H1 (cell line): ENCODE results near the gene LCOR. TPM values are rescaled to one million over a fixed set of nuclear protein-coding genes. Genes with fewer than 3 reads are reported as not detected.

Source experiments
- CTCF ChIA-PET: fragments of 300-600 bp; sonication (Branson Sonifier 250); formaldehyde crosslinking; loops from one replicate; lab custom pipeline; 2021; ENCODE audit not compliant: partially characterized antibody; lab: Charles Lee
- POLR2A ChIA-PET: fragments of 300-600 bp; sonication (Branson Sonifier 250); formaldehyde crosslinking; loops from one replicate; lab custom pipeline; 2021; ENCODE audit warnings: inconsistent platforms; ENCODE audit not compliant: partially characterized antibody; lab: Charles Lee
- DNase-seq, 2 experiments: peaks; one replicate each; pipeline versions ENCODE4 v3.0.0 to v3.0.0-alpha.2; 2010 to 2022; ENCODE audit warnings: low spot score in 2 of 2, low read depth in 1 of 2, mixed read lengths in 1 of 2
- FAIRE-seq: peaks from 2 replicates; lab custom pipeline; 2011; peaks lifted over from hg19 to GRCh38; lab: Jason Lieb, UNC
- H2AFZ ChIP-seq: 2 replicates; pipeline ENCODE4 v1.8.1; 2012; ENCODE audit warnings: low read length, inconsistent platforms
- H2AK5ac ChIP-seq: 2 replicates; pipeline ENCODE4 v1.6.1; 2013; ENCODE audit warnings: low read depth, low read length
- H2BK120ac ChIP-seq: replicated peaks from 2 replicates; pipeline ENCODE3; 2013; ENCODE audit warnings: low read depth, low read length, inconsistent platforms
- H2BK12ac ChIP-seq: 2 replicates; pipeline ENCODE4 v1.6.1; 2013; ENCODE audit warnings: low read depth, low read length
- H2BK15ac ChIP-seq: 2 replicates; pipeline ENCODE4 v1.6.1; 2013; ENCODE audit warnings: low read length
- H2BK20ac ChIP-seq: 2 replicates; pipeline ENCODE4 v1.6.1; 2013; ENCODE audit warnings: low read length
- H2BK5ac ChIP-seq: 2 replicates; pipeline ENCODE4 v1.6.1; 2013; ENCODE audit warnings: low read depth, low read length
- H3K14ac ChIP-seq: 2 replicates; pipeline ENCODE4 v1.6.1; 2013; ENCODE audit warnings: inconsistent platforms; ENCODE audit not compliant: insufficient read length
- H3K18ac ChIP-seq: 2 replicates; pipeline ENCODE4 v1.6.1; 2013; ENCODE audit warnings: low read length; ENCODE audit errors: extremely low read depth
- H3K23ac ChIP-seq: 2 replicates; pipeline ENCODE4 v1.6.1; 2013; ENCODE audit warnings: inconsistent platforms; ENCODE audit not compliant: insufficient read length
- H3K23me2 ChIP-seq: 2 replicates; pipeline ENCODE4 v1.6.1; 2013; ENCODE audit warnings: low read depth, low read length
- H3K27ac ChIP-seq: 2 replicates; pipeline ENCODE4 v1.6.1; 2011; ENCODE audit warnings: low read depth, low read length, inconsistent platforms
- H3K27me3 ChIP-seq, 4 experiments: replicated peaks in 1 of 4; 1 replicate in 1 of 4; 2 replicates in 3 of 4; pipeline versions ENCODE4 v1.6.1 to v1.8.1; 2011 to 2013; ENCODE audit warnings: low read length in 3 of 4, mild to moderate bottlenecking in 3 of 4, inconsistent platforms in 2 of 4, mixed read lengths in 2 of 4, moderate library complexity in 1 of 4; ENCODE audit not compliant: control insufficient read depth in 3 of 4, insufficient read depth in 3 of 4; ENCODE audit errors: extremely low read depth in 1 of 4
- H3K36me3 ChIP-seq, 4 experiments: 2 replicates each; pipeline versions ENCODE4 v1.6.1 to v1.8.1; 2011 to 2013; ENCODE audit warnings: mild to moderate bottlenecking in 4 of 4, low read length in 3 of 4, moderate library complexity in 2 of 4, control low read depth in 1 of 4, inconsistent platforms in 1 of 4; ENCODE audit not compliant: insufficient read depth in 4 of 4, control insufficient read depth in 2 of 4
- H3K4ac ChIP-seq: replicated peaks from 2 replicates; pipeline ENCODE3; 2013; ENCODE audit warnings: low read length, low read depth, mixed read lengths, inconsistent platforms; ENCODE audit not compliant: insufficient read length
- H3K4me1 ChIP-seq, 4 experiments: replicated peaks in 1 of 4; 1 replicate in 1 of 4; 2 replicates in 3 of 4; pipeline versions ENCODE4 v1.6.1 to v1.8.1; 2011 to 2013; ENCODE audit warnings: low read length in 3 of 4, inconsistent platforms in 2 of 4, mixed read lengths in 1 of 4; ENCODE audit not compliant: insufficient read depth in 4 of 4, control insufficient read depth in 3 of 4
- H3K4me2 ChIP-seq, 2 experiments: 2 replicates each; pipeline versions ENCODE4 v1.6.1 to v1.8.1; 2011 to 2013; ENCODE audit warnings: low read depth in 2 of 2, low read length in 2 of 2, control low read depth in 1 of 2, inconsistent platforms in 1 of 2, mild to moderate bottlenecking in 1 of 2; ENCODE audit not compliant: insufficient read depth in 1 of 2
- H3K4me3 ChIP-seq, 4 experiments: fragments of 200-600, 300-600 bp in 1 of 4; sonication (generic), shearing (Covaris generic), sonication (Bioruptor Twin) in 1 of 4; 2 replicates each; pipeline versions ENCODE4 v1.5.1 to v1.8.1; 2011 to 2016; ENCODE audit warnings: low read length in 4 of 4, low read depth in 3 of 4, control low read depth in 2 of 4, inconsistent platforms in 2 of 4, mild to moderate bottlenecking in 2 of 4, mixed read lengths in 1 of 4, moderate library complexity in 1 of 4; ENCODE audit not compliant: insufficient read depth in 2 of 4; ENCODE audit errors: extremely low read depth in 1 of 4
- H3K56ac ChIP-seq: replicated peaks from 2 replicates; pipeline ENCODE3; 2013; ENCODE audit warnings: low read depth, mild to moderate bottlenecking, mixed read lengths, low read length, inconsistent platforms; ENCODE audit not compliant: insufficient read length
- H3K79me1 ChIP-seq: 2 replicates; pipeline ENCODE4 v1.6.1; 2013; ENCODE audit warnings: low read depth, low read length, control low read depth
- H3K79me2 ChIP-seq, 2 experiments: 2 replicates each; pipeline versions ENCODE4 v1.6.1 to v1.8.1; 2012 to 2013; ENCODE audit warnings: low read length in 2 of 2, mild to moderate bottlenecking in 2 of 2, inconsistent platforms in 1 of 2; ENCODE audit not compliant: insufficient read depth in 2 of 2, control insufficient read depth in 1 of 2
- H3K9ac ChIP-seq, 4 experiments: replicated peaks in 1 of 4; 1 replicate in 1 of 4; 2 replicates in 3 of 4; pipeline versions ENCODE4 v1.6.1 to v1.8.1; 2011 to 2013; ENCODE audit warnings: low read depth in 3 of 4, low read length in 3 of 4, control low read depth in 2 of 4, mild to moderate bottlenecking in 2 of 4, moderate library complexity in 2 of 4, inconsistent platforms in 1 of 4; ENCODE audit errors: extremely low read depth in 1 of 4
- H3K9me3 ChIP-seq, 2 experiments: 2 replicates each; pipeline versions ENCODE4 v1.6.1 to v1.8.1; 2012 to 2013; ENCODE audit warnings: mild to moderate bottlenecking in 2 of 2, moderate library complexity in 2 of 2, control low read depth in 1 of 2, inconsistent platforms in 1 of 2, low read depth in 1 of 2, low read length in 1 of 2, mixed read lengths in 1 of 2; ENCODE audit not compliant: insufficient read depth in 2 of 2
- H4K20me1 ChIP-seq, 2 experiments: replicated peaks in 1 of 2; 2 replicates each; pipeline versions ENCODE3 to v1.8.1; 2011 to 2013; ENCODE audit warnings: inconsistent platforms in 2 of 2, low read length in 2 of 2, mild to moderate bottlenecking in 1 of 2; ENCODE audit not compliant: insufficient read depth in 2 of 2, control insufficient read depth in 1 of 2
- H4K5ac ChIP-seq: 2 replicates; pipeline ENCODE4 v1.6.1; 2013; ENCODE audit warnings: low read length, low read depth, mixed read lengths, inconsistent platforms; ENCODE audit not compliant: insufficient read length
- H4K8ac ChIP-seq: 2 replicates; pipeline ENCODE4 v1.8.0; 2013; ENCODE audit warnings: mild to moderate bottlenecking, moderate library complexity, low read length, inconsistent platforms; ENCODE audit not compliant: insufficient read depth; ENCODE audit errors: extremely low read depth
- H4K91ac ChIP-seq: replicated peaks from 2 replicates; pipeline ENCODE3; 2013; ENCODE audit warnings: low read length, mixed read lengths, inconsistent platforms; ENCODE audit not compliant: insufficient read length
- BCL11A ChIP-seq, 2 experiments: IDR thresholded peaks; one replicate each; pipeline ENCODE4 v1.6.1; 2011; ENCODE audit warnings: low read depth in 2 of 2, low read length in 2 of 2, mild to moderate bottlenecking in 2 of 2
- CTCF ChIP-seq, 3 experiments: IDR thresholded peaks; 1 replicate in 2 of 3; 2 replicates in 1 of 3; pipeline versions ENCODE4 v1.5.1 to v1.6.1; 2011; ENCODE audit warnings: low read length in 3 of 3, mild to moderate bottlenecking in 3 of 3, inconsistent platforms in 2 of 3, low read depth in 1 of 3, moderate library complexity in 1 of 3; ENCODE audit not compliant: insufficient read depth in 1 of 3; ENCODE audit errors: control extremely low read depth in 1 of 3
- HDAC2 ChIP-seq, 2 experiments: fragments of 300-600 bp in 1 of 2; sonication (generic) in 1 of 2; IDR thresholded peaks; 2 replicates each; pipeline ENCODE4 v1.6.1; 2011 to 2012; ENCODE audit warnings: low read depth in 2 of 2, low read length in 2 of 2, mild to moderate bottlenecking in 2 of 2, moderate library complexity in 2 of 2, borderline replicate concordance in 1 of 2, inconsistent platforms in 1 of 2
- JUND ChIP-seq: IDR thresholded peaks from 2 replicates; pipeline ENCODE4 v1.6.1; 2011; ENCODE audit warnings: mild to moderate bottlenecking, improper control_type of control experiment, low read length
- MAX ChIP-seq: IDR thresholded peaks from 2 replicates; pipeline ENCODE4 v1.6.1; 2012; ENCODE audit warnings: inconsistent platforms
- POLR2A ChIP-seq, 2 experiments: IDR thresholded peaks; 1 replicate in 1 of 2; 2 replicates in 1 of 2; pipeline ENCODE4 v1.6.1; 2011; ENCODE audit warnings: low read depth in 2 of 2, low read length in 2 of 2, mild to moderate bottlenecking in 2 of 2; ENCODE audit errors: control extremely low read depth in 1 of 2
- SIX5 ChIP-seq: IDR thresholded peaks from 2 replicates; pipeline ENCODE4 v1.6.1; 2011; ENCODE audit warnings: mild to moderate bottlenecking, low read depth, low read length
- SP1 ChIP-seq: IDR thresholded peaks from 2 replicates; pipeline ENCODE4 v1.6.1; 2011; ENCODE audit warnings: low read depth, low read length
- ZNF274 ChIP-seq: IDR thresholded peaks from 2 replicates; pipeline ENCODE4 v1.7.0; 2012; ENCODE audit warnings: low read length, borderline replicate concordance; ENCODE audit errors: extremely low read depth
- WGBS, 2 experiments: shearing (Covaris generic) in 1 of 2; methylation state at CpG; one replicate each; pipeline versions ENCODE4 v1.1.6 to v1.1.7; 2013 to 2015; ENCODE audit warnings: low lambda C conversion rate in 2 of 2, mixed read lengths in 2 of 2, inconsistent platforms in 1 of 2, low coverage in 1 of 2, missing lambda C conversion rate in 1 of 2; ENCODE audit not compliant: insufficient replicate concordance in 2 of 2, insufficient coverage in 1 of 2, insufficient read length in 1 of 2; ENCODE audit errors: extremely low coverage in 1 of 2, missing lambda C conversion rate in 1 of 2; 5-methylcytosine and 5-hydroxymethylcytosine counted together
- polyA plus RNA-seq, 7 experiments: library from polyadenylated mRNA; depleted of rRNA in 3 of 7; stranded (reverse) in 5 of 7; unstranded in 2 of 7; fragments of >200 nt in 5 of 7; fragments of 200-250 nt in 2 of 7; gene quantifications; 1 replicate in 5 of 7; 2 replicates in 1 of 7; 4 replicates in 1 of 7; pipeline versions ENCODE4 v1.2.1 to v1.2.3, GENCODE V29; 2011 to 2013; ENCODE audit warnings: missing spikeins in 2 of 7, mixed read lengths in 2 of 7
- total RNA-seq: library from RNA; stranded (reverse); fragmentation: NEBNext Ultra II Directional; extraction: Animal tissue kit (Norgen Biotek cat#: 25700); gene quantifications from 2 replicates; pipeline ENCODE4 v1.2.1, GENCODE V29; 2021

The LCOR gene
- total and polyA plus RNA-seq, 2 of the 8 experiments (the other 6 are each of a cell fraction or from before 2014, with no cell fraction given), result 4.7 to 25.5 TPM

GRCh38 chr10:97004591-97004990 lies 172.5 kb downstream of the LCOR start:
- Histone ChIP-seq H3K27me3 (no peaks in the 10 kb centered on the region), H3K4me2 (no peak overlapping the region), H3K79me1 (no peaks in the 10 kb centered on the region), H3K14ac (no peak overlapping the region), H3K9me3 (no peaks in the 10 kb centered on the region), H3K9ac (no peak overlapping the region), H3K79me2 (no peaks in the 10 kb centered on the region), H2AFZ (no peak overlapping the region), H3K4me1 (peaks cover 0 to 4% (median 1%) of the 10 kb centered on the region in 4 experiments; a peak in 4 of 7 replicates), H3K27ac (no peak overlapping the region), H2BK12ac (no peak overlapping the region), H2BK20ac (no peak overlapping the region), H4K5ac (no peak overlapping the region), H3K18ac (no peak overlapping the region), H4K91ac (no peak overlapping the region), H3K4ac (no peak overlapping the region), H2BK120ac (no peak overlapping the region), H2AK5ac (no peak overlapping the region), H4K20me1 (no peaks in the 10 kb centered on the region), H2BK15ac (no peak overlapping the region), H3K23ac (no peak overlapping the region), H3K56ac (no peak overlapping the region), H3K23me2 (peaks cover 1% of the 10 kb centered on the region; the same call in 1 of the 2 replicates), H2BK5ac (0 out of 2 replicates have a peak overlapping the region, but pooled peaks have one; percentile 24), H4K8ac (no peak overlapping the region), H3K4me3 (no peak overlapping the region), H3K36me3 (no peaks in the 10 kb centered on the region)
- ChIA-PET POLR2A (no interaction called here), CTCF (interaction anchor here (1.1 to 8.1 kb wide), 6 partner anchors 10 to 494 kb away, joined by 3 to 47 read pairs (median 4); no protein-coding TSS in a partner anchor)
- FAIRE-seq, result no peak
- no peak for TF ChIP-seq MAX
- no peak for TF ChIP-seq POLR2A (IDR thresholded peaks at IDR 0.05; ENCODE audit: control extremely low read depth in 1 of 2, low read depth in 2 of 2, low read length in 2 of 2)
- no peak for TF ChIP-seq BCL11A (IDR thresholded peaks at IDR 0.05; ENCODE audit: low read depth in 2 of 2, low read length in 2 of 2)
- TF ChIP-seq SP1, result no peak
- no peak for TF ChIP-seq ZNF274
- TF ChIP-seq CTCF (IDR thresholded peaks at IDR 0.05; ENCODE audit: control extremely low read depth in 1 of 3, insufficient read depth in 1 of 3, low read depth in 1 of 3, low read length in 3 of 3), result no peak
- no peak for TF ChIP-seq JUND
- TF ChIP-seq SIX5, result no peak
- no peak for TF ChIP-seq HDAC2 (IDR thresholded peaks at IDR 0.05; ENCODE audit: borderline replicate concordance in 1 of 2, low read depth in 2 of 2, low read length in 2 of 2)
- WGBS, 2 experiments, result 94% methylated on average over 10 of the region's 10 CpGs; no CpG with 5 or more reads in 1 of the 2 experiments
- DNase-seq, result no peak
